Measurements from ENCODE around the gene FASN.
A peak's percentile ranks its signal among the peaks of the same experiment; 100 is the strongest.

FASN gene

GRCh38 chr17:82121660-82122629, 23.9 kb upstream of the FASN start:
- TF ChIP-seq, protein P1, sequence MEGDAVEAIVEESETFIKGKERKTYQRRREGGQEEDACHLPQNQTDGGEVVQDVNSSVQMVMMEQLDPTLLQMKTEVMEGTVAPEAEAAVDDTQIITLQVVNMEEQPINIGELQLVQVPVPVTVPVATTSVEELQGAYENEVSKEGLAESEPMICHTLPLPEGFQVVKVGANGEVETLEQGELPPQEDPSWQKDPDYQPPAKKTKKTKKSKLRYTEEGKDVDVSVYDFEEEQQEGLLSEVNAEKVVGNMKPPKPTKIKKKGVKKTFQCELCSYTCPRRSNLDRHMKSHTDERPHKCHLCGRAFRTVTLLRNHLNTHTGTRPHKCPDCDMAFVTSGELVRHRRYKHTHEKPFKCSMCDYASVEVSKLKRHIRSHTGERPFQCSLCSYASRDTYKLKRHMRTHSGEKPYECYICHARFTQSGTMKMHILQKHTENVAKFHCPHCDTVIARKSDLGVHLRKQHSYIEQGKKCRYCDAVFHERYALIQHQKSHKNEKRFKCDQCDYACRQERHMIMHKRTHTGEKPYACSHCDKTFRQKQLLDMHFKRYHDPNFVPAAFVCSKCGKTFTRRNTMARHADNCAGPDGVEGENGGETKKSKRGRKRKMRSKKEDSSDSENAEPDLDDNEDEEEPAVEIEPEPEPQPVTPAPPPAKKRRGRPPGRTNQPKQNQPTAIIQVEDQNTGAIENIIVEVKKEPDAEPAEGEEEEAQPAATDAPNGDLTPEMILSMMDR (conservative IDR thresholded peaks at IDR 0.05; ENCODE audit: low read length), result no peak
- no peak for DNase-seq (ENCODE audit: low read depth)

GRCh38 chr17:82121246-82121645, 23.2 kb upstream of the FASN start:
- DNase-seq (ENCODE audit: low read depth), result no peak
- H3K4me3 ChIP-seq (ENCODE audit: low read length), result no peak overlapping the region
- TF ChIP-seq, protein P1 (conservative IDR thresholded peaks at IDR 0.05; ENCODE audit: low read length), result no peak

More at GRCh38 chr17:82121660-82122629, 23.9 kb upstream of the FASN start:
- H3K4me3 ChIP-seq (ENCODE audit: low read length), result no peak overlapping the region

- peak; percentile 38 for DNase-seq (ENCODE audit: low read depth)
- TF ChIP-seq, protein P1 (conservative IDR thresholded peaks at IDR 0.05; ENCODE audit: low read length), result no peak
- H3K4me3 ChIP-seq (ENCODE audit: low read length), result no peak overlapping the region
Measured at GRCh38 chr17:82120148-82120547, 22.1 kb upstream of the FASN start.

- TF ChIP-seq, protein P1 (conservative IDR thresholded peaks at IDR 0.05; ENCODE audit: low read length), result no peak
- DNase-seq (ENCODE audit: low read depth), result no peak
Measured at GRCh38 chr17:82118815-82119380, 20.9 kb upstream of the FASN start.

GRCh38 chr17:82118168-82118814, 20.3 kb upstream of the FASN start:
- DNase-seq (ENCODE audit: low read depth), result no peak
- no peak overlapping the region for H3K4me3 ChIP-seq (ENCODE audit: low read length)
- TF ChIP-seq, protein P1 (conservative IDR thresholded peaks at IDR 0.05; ENCODE audit: low read length), result no peak

More at GRCh38 chr17:82118815-82119380, 20.9 kb upstream of the FASN start:
- no peak overlapping the region for H3K4me3 ChIP-seq (ENCODE audit: low read length)

DNA sequence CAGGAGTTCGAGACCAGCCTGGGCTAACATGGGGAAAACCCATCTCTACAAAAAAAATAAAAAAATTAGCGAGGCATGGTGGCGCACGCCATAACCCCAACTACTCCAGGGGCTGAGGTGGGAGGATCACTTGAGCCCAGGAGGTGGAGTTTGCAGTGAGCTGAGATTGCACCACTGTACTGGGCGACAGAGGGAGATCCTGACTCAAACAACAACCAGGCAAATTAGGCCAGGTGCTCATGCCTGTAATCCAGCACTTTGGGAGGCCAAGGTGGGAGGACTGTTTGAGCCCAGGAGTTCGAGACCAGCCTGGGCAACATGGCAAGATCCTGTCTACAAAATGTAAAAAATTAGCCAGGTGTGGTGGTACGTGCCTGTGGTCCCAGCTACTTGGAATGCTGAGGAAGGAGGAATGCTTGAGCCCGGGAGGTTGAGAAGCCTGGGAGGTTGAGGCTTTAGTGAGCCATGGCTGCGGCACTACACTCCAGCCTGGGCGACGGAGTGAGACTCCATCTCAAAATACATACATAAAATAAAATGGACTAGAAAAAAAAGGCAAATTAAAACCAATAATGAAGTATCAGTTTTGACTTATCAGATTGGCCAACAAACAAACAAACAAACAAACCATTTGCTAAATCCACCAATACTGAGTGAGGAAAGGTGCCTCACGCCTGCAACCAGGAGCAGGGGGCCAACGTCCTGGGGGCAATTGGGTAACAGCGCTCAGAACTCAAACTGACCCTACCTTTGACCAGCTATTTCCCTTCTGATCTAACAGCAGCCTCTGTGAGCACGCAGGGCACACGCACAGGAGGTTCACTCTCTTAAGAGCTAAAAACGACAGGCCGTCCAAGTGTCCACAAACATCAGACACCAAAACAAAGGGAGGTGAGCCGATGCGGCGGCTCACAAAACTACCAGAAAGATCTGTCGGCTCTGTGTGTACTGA, 19.4 kb upstream of the FASN start:
- no peak overlapping the region for H3K4me3 ChIP-seq (ENCODE audit: low read length)
- TF ChIP-seq, protein P1 (conservative IDR thresholded peaks at IDR 0.05; ENCODE audit: low read length), result no peak
- DNase-seq (ENCODE audit: low read depth), result no peak
